ENCODE measurements around the gene MYRIP. TPM values are rescaled to one million over a fixed set of nuclear protein-coding genes. Genes with fewer than 3 reads are reported as not detected.

The MYRIP gene
- total and polyA plus RNA-seq, 4 experiments from 2014 or later: not detected

DNA sequence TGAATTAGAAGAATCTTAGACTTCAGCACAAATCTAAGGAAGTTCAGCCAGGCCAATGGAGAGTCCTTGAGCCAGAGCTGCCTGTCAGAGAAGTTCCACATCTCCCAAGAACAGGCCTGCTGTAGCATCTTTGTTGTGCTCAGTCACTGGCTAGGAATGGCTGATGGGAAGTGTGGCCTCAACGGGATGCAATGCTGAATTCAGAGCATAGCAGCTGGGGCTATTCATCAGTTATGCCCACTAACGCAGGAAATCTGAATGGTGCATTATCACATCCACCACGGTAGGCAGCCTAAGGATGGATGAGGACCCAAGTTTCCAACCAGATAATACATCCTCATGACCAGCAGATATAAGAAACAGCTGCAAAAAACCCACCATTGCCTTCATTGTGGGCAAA, 496.9 kb downstream of the MYRIP start:
- no peak for DNase-seq
- peaks cover 5 to 25% (median 15%) of the 10 kb centered on the region in 4 donors for H3K4me1 Mint-ChIP-seq
- no peaks in the 10 kb centered on the region for H3K27me3 Mint-ChIP-seq
- no peak overlapping the region for H3K4me3 Mint-ChIP-seq
- no peak overlapping the region for H3K4me3 ChIP-seq (ENCODE audit: low read length in 2 of 2)
- ChIA-PET CTCF (ENCODE audit: partially characterized antibody) (interaction anchor here (1.3 to 2.9 kb wide), 3 partner anchors 10 to 115 kb away, joined by 3 to 18 read pairs (median 5); no protein-coding TSS in a partner anchor), POLR2A (ENCODE audit: partially characterized antibody) (no interaction called here)
- intact Hi-C loops (cut with micrococcal nuclease): no loop called here
- no peak overlapping the region for H3K27ac Mint-ChIP-seq
- peaks cover 18% of the 10 kb centered on the region for H3K4me1 ChIP-seq (ENCODE audit: insufficient read depth, low read length)
- H3K27ac ChIP-seq (ENCODE audit: low read depth, low read length): no peak overlapping the region
- peaks cover 0 to 4% (median 0%) of the 10 kb centered on the region in 8 donors for H3K9me3 Mint-ChIP-seq
- H3K36me3 Mint-ChIP-seq: peaks cover 2 to 18% of the 10 kb centered on the region in 2 donors
- peaks cover 2% of the 10 kb centered on the region for H3K36me3 ChIP-seq (ENCODE audit: insufficient read depth, low read length)
- no peaks in the 10 kb centered on the region for H3K9me3 ChIP-seq (ENCODE audit: control insufficient read depth in 1 of 2, low read length in 2 of 2)
- H3K27me3 ChIP-seq (ENCODE audit: insufficient read depth, low read length): no peaks in the 10 kb centered on the region

DNA sequence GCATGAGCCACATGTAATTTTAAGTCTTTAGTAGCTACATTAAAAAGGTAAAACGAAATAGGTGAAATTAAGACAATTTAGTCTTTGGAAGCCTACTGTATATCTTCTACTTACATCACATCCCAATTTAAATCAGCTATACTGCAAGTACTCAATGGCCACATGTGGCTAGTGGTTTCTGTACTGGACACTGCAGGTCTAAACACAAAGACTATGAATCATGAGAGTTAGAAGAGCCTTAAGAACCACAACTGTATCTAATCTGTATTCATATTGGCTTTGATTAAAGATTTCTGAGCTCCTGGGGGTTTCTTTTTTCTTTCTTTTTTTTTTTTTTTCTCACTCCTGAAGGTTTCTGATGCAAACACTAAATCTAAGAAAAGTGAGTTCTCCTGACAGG, 497.8 kb downstream of the MYRIP start:
- Mint-ChIP-seq H3K27me3 (no peaks in the 10 kb centered on the region), H3K36me3 (peaks cover 4 to 25% of the 10 kb centered on the region in 2 donors), H3K9me3 (no peaks in the 10 kb centered on the region), H3K4me1 (peaks cover 7 to 34% (median 20%) of the 10 kb centered on the region in 4 donors), H3K27ac (peak overlapping the region in 1 of 7 donors; percentile 100), H3K4me3 (peak overlapping the region in 1 of 8 donors; percentile 25)
- intact Hi-C loops (cut with micrococcal nuclease): no loop called here
- H3K36me3 ChIP-seq (ENCODE audit: insufficient read depth, low read length): peaks cover 10% of the 10 kb centered on the region
- DNase-seq: no peak
- H3K27ac ChIP-seq (ENCODE audit: low read depth, low read length): no peak overlapping the region
- no peaks in the 10 kb centered on the region for H3K9me3 ChIP-seq (ENCODE audit: control insufficient read depth in 1 of 2, low read length in 2 of 2)
- no peaks in the 10 kb centered on the region for H3K27me3 ChIP-seq (ENCODE audit: insufficient read depth, low read length)
- peaks cover 26% of the 10 kb centered on the region for H3K4me1 ChIP-seq (ENCODE audit: insufficient read depth, low read length)
- ChIA-PET POLR2A (ENCODE audit: partially characterized antibody) (interaction anchor here (0.6 to 3.6 kb wide), 3 partner anchors 145 to 907 kb away, joined by 3 to 17 read pairs (median 3); partner anchors contain the start of gene ZNF621), CTCF (ENCODE audit: partially characterized antibody) (interaction anchor here (1.3 to 2.9 kb wide), 4 partner anchors 9 to 115 kb away, joined by 3 to 18 read pairs (median 4); no protein-coding TSS in a partner anchor)
- H3K4me3 ChIP-seq (ENCODE audit: low read length in 2 of 2): no peak overlapping the region

DNA sequence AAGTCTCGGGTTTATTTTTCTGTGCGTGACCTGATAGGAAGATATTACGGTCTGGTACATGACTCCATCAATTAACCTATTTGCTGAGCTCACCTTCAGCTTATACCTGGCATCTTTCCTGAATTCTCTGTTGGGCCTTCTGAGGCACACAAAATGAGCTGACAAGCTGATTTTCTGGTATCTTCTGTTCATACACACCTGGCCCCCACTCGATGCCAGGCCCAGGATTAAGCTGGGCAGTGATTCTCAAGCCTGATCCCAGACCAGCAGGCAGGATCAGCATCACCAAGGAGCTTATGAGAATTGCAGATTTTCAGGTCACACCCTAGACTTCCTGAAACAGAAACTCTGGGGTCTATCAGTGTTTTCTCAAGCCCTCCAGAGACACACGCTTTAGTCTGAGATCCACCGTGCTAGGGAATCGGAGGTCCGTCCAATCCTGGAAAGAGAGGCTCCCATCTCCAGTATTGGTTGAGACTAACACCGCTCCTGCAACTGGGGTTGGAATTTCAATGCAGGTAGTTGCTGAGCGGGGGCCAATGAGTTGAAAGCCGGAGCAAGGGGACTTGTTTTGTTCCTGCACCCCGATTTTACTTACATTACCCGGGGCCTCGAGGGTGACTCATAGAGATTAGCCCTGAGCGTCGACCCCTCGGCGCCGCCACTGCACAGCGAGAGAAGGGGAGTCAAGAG, 499.5 kb downstream of the MYRIP start:
- peak overlapping the region; percentile 98 to 100 (median 100) for H3K4me3 Mint-ChIP-seq
- no peak for DNase-seq
- no peaks in the 10 kb centered on the region for H3K27me3 Mint-ChIP-seq
- no peaks in the 10 kb centered on the region for H3K27me3 ChIP-seq (ENCODE audit: insufficient read depth, low read length)
- peaks cover 25% of the 10 kb centered on the region for H3K36me3 ChIP-seq (ENCODE audit: insufficient read depth, low read length)
- H3K36me3 Mint-ChIP-seq: peaks cover 11 to 39% of the 10 kb centered on the region in 2 donors
- H3K4me3 ChIP-seq (ENCODE audit: low read length in 2 of 2): peak overlapping the region; percentile 11 to 77
- peaks cover 13 to 45% (median 25%) of the 10 kb centered on the region in 4 donors for H3K4me1 Mint-ChIP-seq
- CTCF ChIA-PET (ENCODE audit: partially characterized antibody): interaction anchor here (0.8 to 3.9 kb wide), 15 partner anchors 8 to 1882 kb away, joined by 4 to 35 read pairs (median 5); partner anchors contain the start of gene ZNF620
- H3K9me3 Mint-ChIP-seq: no peaks in the 10 kb centered on the region
- H3K27ac ChIP-seq (ENCODE audit: low read depth, low read length): peak overlapping the region; percentile 95
- no peaks in the 10 kb centered on the region for H3K9me3 ChIP-seq (ENCODE audit: control insufficient read depth in 1 of 2, low read length in 2 of 2)
- peak overlapping the region; percentile 99 to 100 (median 100) for H3K27ac Mint-ChIP-seq
- POLR2A ChIA-PET (ENCODE audit: partially characterized antibody): interaction anchor here (0.6 to 3.6 kb wide), 13 partner anchors 8 to 1706 kb away, joined by 3 to 17 read pairs (median 5); partner anchors contain the start of genes CTNNB1, RPL14, ULK4 and ZNF619
- peaks cover 32% of the 10 kb centered on the region for H3K4me1 ChIP-seq (ENCODE audit: insufficient read depth, low read length)
- intact Hi-C loops (cut with micrococcal nuclease): loop anchor here (1.0 to 2.0 kb wide), 8 partner anchors 144 to 1653 kb away; partner anchors contain the start of genes CTNNB1, RPL14, RPSA and SCN11A

DNA sequence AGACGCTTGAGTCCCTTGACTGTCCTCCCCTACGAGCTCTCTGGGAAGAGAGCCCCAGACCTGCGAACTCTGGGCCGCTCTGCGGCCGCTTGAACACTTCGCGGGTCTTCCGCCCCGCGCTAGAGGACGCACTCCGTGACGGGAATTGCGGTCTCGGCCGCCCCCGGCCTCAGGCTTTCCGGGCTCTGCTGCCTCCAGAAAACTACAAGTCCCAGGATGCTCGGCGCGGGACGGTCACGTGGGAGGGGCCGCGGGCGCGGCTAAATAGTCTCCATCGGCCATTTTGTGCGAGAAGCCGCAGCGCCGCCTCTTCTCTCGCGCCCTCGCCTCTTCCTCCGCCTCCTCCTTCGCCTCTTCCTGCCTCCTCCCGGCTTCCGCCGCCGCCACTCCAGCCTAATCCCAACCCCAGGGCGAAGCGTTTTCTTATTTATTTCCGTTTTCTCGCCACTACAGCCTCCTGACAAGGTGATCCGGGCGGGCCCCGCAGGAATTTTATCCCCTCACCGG, 500.1 kb downstream of the MYRIP start, which contains the start of gene EIF1B:
Gene EIF1B (plus strand): TSS at position 290 of the 507 bp plus-strand sequence. CDS start 235 bp downstream, outside the sequence.
- peaks cover 31% of the 10 kb centered on the region for H3K36me3 ChIP-seq (ENCODE audit: insufficient read depth, low read length)
- peak within 1 kb of the TSS; percentile 99 to 100 (median 100) for H3K27ac Mint-ChIP-seq
- H3K36me3 Mint-ChIP-seq: peaks cover 11 to 44% of the 10 kb centered on the region in 2 donors
- CTCF ChIA-PET (ENCODE audit: partially characterized antibody): interaction anchor here (1.1 to 3.9 kb wide), 12 partner anchors 8 to 1882 kb away, joined by 4 to 35 read pairs (median 6); partner anchors contain the start of gene ZNF620
- DNase-seq: peak; percentile 96 to 99 (median 98)
- H3K4me1 Mint-ChIP-seq: peaks cover 13 to 48% (median 25%) of the 10 kb centered on the region in 4 donors
- H3K27ac ChIP-seq (ENCODE audit: low read depth, low read length): peak within 1 kb of the TSS; percentile 95
- POLR2A ChIA-PET (ENCODE audit: partially characterized antibody): interaction anchor here (1.0 to 3.6 kb wide), 11 partner anchors 9 to 1653 kb away, joined by 3 to 17 read pairs (median 5); partner anchors contain the start of genes CTNNB1, RPL14, ULK4 and ZNF619
- intact Hi-C loops (cut with micrococcal nuclease): loop anchor here (1.0 to 2.0 kb wide), 8 partner anchors 144 to 1653 kb away; partner anchors contain the start of genes CTNNB1, RPL14, RPSA and SCN11A
- no peaks in the 10 kb centered on the region for H3K9me3 ChIP-seq (ENCODE audit: control insufficient read depth in 1 of 2, low read length in 2 of 2)
- H3K27me3 ChIP-seq (ENCODE audit: insufficient read depth, low read length): no peaks in the 10 kb centered on the region
- H3K4me3 Mint-ChIP-seq: peak within 1 kb of the TSS; percentile 98 to 100 (median 100)
- H3K4me1 ChIP-seq (ENCODE audit: insufficient read depth, low read length): peaks cover 32% of the 10 kb centered on the region
- H3K9me3 Mint-ChIP-seq: no peaks in the 10 kb centered on the region
- H3K4me3 ChIP-seq (ENCODE audit: low read length in 2 of 2): peak within 1 kb of the TSS; percentile 68 to 77
- H3K27me3 Mint-ChIP-seq: no peaks in the 10 kb centered on the region

Measured in CD4-positive, alpha-beta memory T cell (primary cell).